Activated naive CD4-positive, alpha-beta T cell treated with anti-CD3 and anti-CD28 coated beads for 36 hours (primary cell): ENCODE measurements around the gene SRL. TPM values are rescaled to one million over a fixed set of nuclear protein-coding genes. Genes with fewer than 3 reads are reported as not detected.
"Not testable (repeated sequence)": the region's sequence is repeated elsewhere in the genome, so short reads cannot be mapped to it uniquely, and the experiment has no call there.

ENCODE experiments used
- CTCF ChIA-PET: fragments of 350-600 bp; sonication (Branson Sonifier 250); formaldehyde crosslinking; loops from one replicate; lab custom pipeline; 2021; ENCODE audit warnings: antibody characterized with exemption; lab: Charles Lee
- DNase-seq: peaks from one replicate; pipeline ENCODE4 v3.0.0-alpha.2; 2020
- H3K27ac Mint-ChIP-seq: one replicate; pipeline ENCODE4 v1.8.0; 2021; ENCODE audit warnings: mild to moderate bottlenecking, mixed read lengths
- H3K27me3 Mint-ChIP-seq: one replicate; pipeline ENCODE4 v1.8.0; 2021; ENCODE audit warnings: low read depth, mixed read lengths
- H3K36me3 Mint-ChIP-seq: one replicate; pipeline ENCODE4 v1.8.0; 2021; ENCODE audit warnings: low read depth, mixed read lengths
- H3K4me1 Mint-ChIP-seq: one replicate; pipeline ENCODE4 v1.8.0; 2021; ENCODE audit warnings: low read depth, mixed read lengths
- H3K4me3 Mint-ChIP-seq: one replicate; pipeline ENCODE4 v1.8.0; 2021; ENCODE audit warnings: mild to moderate bottlenecking, moderate library complexity, mixed read lengths
- H3K9me3 Mint-ChIP-seq: one replicate; pipeline ENCODE4 v1.8.0; 2021; ENCODE audit warnings: mixed read lengths
- intact Hi-C: fragments of 100-400 bp; cut with micrococcal nuclease; formaldehyde crosslinking; loops from one replicate; pipeline ENCODE4 v1.15.1; 2023
- total RNA-seq, 2 experiments: library from RNA; stranded (reverse); gene quantifications; one replicate each; pipeline ENCODE4 v1.2.3, GENCODE V29; 2021

Gene SRL
- total RNA-seq, 2 experiments from 2014 or later, result not detected

- intact Hi-C loops, result loop anchor here (10.0 kb wide), 1 partner anchor 697 kb away; the partner anchor contains the start of gene SEC14L5
- no peaks in the 10 kb centered on the region for H3K9me3 Mint-ChIP-seq
- CTCF ChIA-PET, result interaction anchor here (0.5 to 1.2 kb wide), 5 partner anchors 11 to 74 kb away, joined by 3 to 5 read pairs (median 3); no protein-coding TSS in a partner anchor
- H3K36me3 Mint-ChIP-seq, result peaks cover 18% of the 10 kb centered on the region
- H3K4me1 Mint-ChIP-seq, result peaks cover 5% of the 10 kb centered on the region
- H3K27ac Mint-ChIP-seq, result no peak overlapping the region
- H3K27me3 Mint-ChIP-seq, result no peaks in the 10 kb centered on the region
- H3K4me3 Mint-ChIP-seq, result no peak overlapping the region
- DNase-seq, result no peak
Measured at GRCh38 chr16:4257646-4258556, 16.0 kb upstream of the SRL start.

- peaks cover 3% of the 10 kb centered on the region for H3K36me3 Mint-ChIP-seq
- no peaks in the 10 kb centered on the region for H3K9me3 Mint-ChIP-seq
- CTCF ChIA-PET, result interaction anchor here (0.6 to 3.0 kb wide), 43 partner anchors 9 to 378 kb away, joined by 3 to 24 read pairs (median 4); partner anchors contain the start of genes ADCY9, SRL and TFAP4
- peak overlapping the region; percentile 98 for H3K27ac Mint-ChIP-seq
- DNase-seq, result peak; percentile 100
- H3K4me1 Mint-ChIP-seq, result peaks cover 8% of the 10 kb centered on the region
- peak overlapping the region; percentile 99 for H3K4me3 Mint-ChIP-seq
- intact Hi-C loops, result loop anchor here (1.0 to 10.0 kb wide), 14 partner anchors 18 to 701 kb away; partner anchors contain the start of genes ADCY9, SEC14L5, SLX4 and TRAP1
- H3K27me3 Mint-ChIP-seq, result no peaks in the 10 kb centered on the region
Measured at GRCh38 chr16:4253394-4254150, 11.7 kb upstream of the SRL start.

DNA sequence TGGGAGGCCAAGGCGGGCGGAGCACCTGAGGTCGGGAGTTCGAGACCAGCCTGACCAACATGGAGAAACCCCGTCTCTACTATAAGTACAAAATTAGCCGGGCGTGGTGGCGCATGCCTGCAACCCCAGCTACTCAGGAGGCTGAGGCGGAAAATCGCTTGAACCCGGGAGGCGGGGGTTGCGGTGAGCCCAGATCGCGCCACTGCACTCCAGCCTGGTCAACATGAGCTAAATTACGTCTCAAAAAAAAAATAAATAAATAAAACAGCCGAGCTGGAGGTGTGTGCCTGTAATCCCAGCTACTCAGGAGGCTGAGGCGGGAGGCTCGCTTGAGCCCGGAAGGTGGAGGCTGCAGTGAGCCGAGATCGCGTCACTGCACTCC is 11.1 kb upstream of the SRL start:
- H3K27me3 Mint-ChIP-seq, H3K36me3 Mint-ChIP-seq, DNase-seq, H3K4me1 Mint-ChIP-seq, H3K9me3 Mint-ChIP-seq: not testable (repeated sequence)
- peak overlapping the region; percentile 99 for H3K4me3 Mint-ChIP-seq
- intact Hi-C loops, result loop anchor here (1.0 to 10.0 kb wide), 5 partner anchors 376 to 702 kb away; partner anchors contain the start of genes SEC14L5, SLX4 and TRAP1
- CTCF ChIA-PET, result interaction anchor here (0.5 to 3.0 kb wide), 19 partner anchors 8 to 319 kb away, joined by 3 to 24 read pairs (median 5); partner anchors contain the start of genes ADCY9 and TFAP4
- peak overlapping the region; percentile 98 for H3K27ac Mint-ChIP-seq

DNA sequence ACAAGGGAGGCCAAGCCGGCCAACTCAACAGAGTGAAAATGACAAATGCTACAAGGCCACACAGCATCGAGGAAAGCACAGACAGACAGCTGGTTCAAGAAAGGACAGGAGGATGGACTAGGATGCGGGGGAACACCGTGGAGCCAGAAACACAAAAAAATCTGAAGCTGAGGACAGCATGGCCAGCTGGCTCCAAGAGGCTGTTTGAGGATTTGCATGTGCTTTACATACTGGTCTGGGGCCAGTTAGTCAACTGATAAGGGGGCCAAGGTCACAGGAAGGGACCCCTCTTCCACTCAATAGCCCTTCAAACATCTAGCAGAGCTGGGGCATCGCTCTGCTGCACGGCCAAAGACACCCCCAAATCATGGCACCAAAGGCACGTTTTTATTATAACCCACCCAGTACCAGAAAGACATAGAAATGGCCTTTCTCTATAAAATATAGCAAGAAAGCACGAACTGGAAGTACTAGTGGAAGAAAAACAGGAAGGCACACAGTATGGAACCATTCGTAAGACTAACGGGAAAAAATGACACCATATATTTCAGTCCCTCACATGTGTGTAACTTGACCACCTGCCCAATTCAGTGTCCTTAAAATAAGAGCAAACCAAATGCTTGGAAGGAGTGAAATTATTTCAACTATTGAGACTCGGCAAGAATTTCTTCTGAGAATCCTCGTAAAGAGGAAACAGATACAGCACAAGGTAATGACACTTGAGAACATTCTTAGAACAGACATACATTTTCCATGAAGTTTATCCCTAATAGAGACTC is 7.8 kb upstream of the SRL start:
- intact Hi-C loops, result loop anchor here (5.0 to 10.0 kb wide), 4 partner anchors 372 to 705 kb away; partner anchors contain the start of genes SEC14L5, SLX4 and TRAP1
- Mint-ChIP-seq H3K4me3 (no peak overlapping the region), H3K36me3 (peaks cover 3% of the 10 kb centered on the region), H3K4me1 (peaks cover 8% of the 10 kb centered on the region), H3K9me3 (no peaks in the 10 kb centered on the region), H3K27ac (no peak overlapping the region), H3K27me3 (no peaks in the 10 kb centered on the region)
- CTCF ChIA-PET, result interaction anchor here (0.7 kb wide), 1 partner anchor 728 kb away, joined by 3 read pairs; no protein-coding TSS in a partner anchor
- DNase-seq, result no peak

- H3K36me3 Mint-ChIP-seq, result no peaks in the 10 kb centered on the region
- CTCF ChIA-PET, result interaction anchor here (0.6 kb wide), 1 partner anchor 47 kb away, joined by 3 read pairs; no protein-coding TSS in a partner anchor
- intact Hi-C loops, result no loop called here
- no peak overlapping the region for H3K27ac Mint-ChIP-seq
- peaks cover 3% of the 10 kb centered on the region for H3K4me1 Mint-ChIP-seq
- no peak overlapping the region for H3K4me3 Mint-ChIP-seq
- H3K9me3 Mint-ChIP-seq, result no peaks in the 10 kb centered on the region
- H3K27me3 Mint-ChIP-seq, result no peaks in the 10 kb centered on the region
- no peak for DNase-seq
Measured at GRCh38 chr16:4247460-4247784, 5.5 kb upstream of the SRL start.

- H3K9me3 Mint-ChIP-seq, result no peaks in the 10 kb centered on the region
- H3K27ac Mint-ChIP-seq, result no peak overlapping the region
- CTCF ChIA-PET, result interaction anchor here (0.6 kb wide), 1 partner anchor 47 kb away, joined by 3 read pairs; no protein-coding TSS in a partner anchor
- H3K36me3 Mint-ChIP-seq, result no peaks in the 10 kb centered on the region
- H3K4me1 Mint-ChIP-seq, result peaks cover 3% of the 10 kb centered on the region
- H3K4me3 Mint-ChIP-seq, result no peak overlapping the region
- intact Hi-C loops, result no loop called here
- DNase-seq, result no peak
- H3K27me3 Mint-ChIP-seq, result no peaks in the 10 kb centered on the region
Measured at GRCh38 chr16:4246777-4247459, 5.0 kb upstream of the SRL start.

- no peak overlapping the region for H3K27ac Mint-ChIP-seq
- H3K36me3 Mint-ChIP-seq, result no peaks in the 10 kb centered on the region
Measured at GRCh38 chr16:4245077-4245791, 3.4 kb upstream of the SRL start.

DNA sequence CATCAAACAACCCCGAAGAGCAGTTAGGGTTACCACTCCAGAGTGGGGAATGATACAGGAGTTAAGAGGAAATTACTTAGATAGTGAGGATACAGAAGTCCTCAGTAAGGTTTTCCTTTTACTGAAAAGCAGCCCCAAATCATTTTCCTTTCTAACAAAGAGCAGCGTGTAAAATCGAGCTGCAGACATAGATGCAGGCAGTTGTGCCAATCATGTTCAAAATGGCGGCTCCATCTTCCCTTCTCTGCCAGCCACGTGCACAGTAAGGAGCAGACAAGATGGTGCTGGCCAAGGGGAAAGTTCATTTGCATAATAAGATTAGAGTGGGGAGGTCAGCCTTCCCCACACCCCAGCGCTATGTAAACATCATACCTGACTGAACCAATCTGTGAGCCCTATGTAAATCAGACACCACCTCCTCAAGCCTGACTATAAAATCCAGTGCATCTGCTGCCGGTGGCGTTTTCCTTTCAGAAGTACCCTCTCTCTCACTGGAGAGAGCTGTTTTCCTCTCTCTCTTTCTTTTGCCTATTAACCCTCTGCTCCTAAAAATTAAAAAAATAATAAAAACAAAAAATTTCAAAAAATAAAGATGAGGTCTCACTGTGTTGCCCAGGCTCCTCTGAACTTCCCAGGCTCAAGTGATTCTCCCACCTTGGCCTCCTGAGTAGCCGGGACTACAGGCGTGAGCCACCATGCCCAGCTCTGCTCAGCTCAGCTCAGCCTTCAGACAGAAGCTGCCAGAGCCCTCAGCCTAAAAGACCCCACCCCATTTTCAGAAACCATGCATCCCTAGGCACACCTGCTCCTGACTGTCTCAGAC is 2.6 kb upstream of the SRL start:
- no peaks in the 10 kb centered on the region for H3K4me1 Mint-ChIP-seq
- intact Hi-C loops, result no loop called here
- H3K27me3 Mint-ChIP-seq, result no peaks in the 10 kb centered on the region
- no peak overlapping the region for H3K27ac Mint-ChIP-seq
- H3K9me3 Mint-ChIP-seq, result no peaks in the 10 kb centered on the region
- H3K36me3 Mint-ChIP-seq, result no peaks in the 10 kb centered on the region
- CTCF ChIA-PET, result interaction anchor here (1.7 kb wide), 1 partner anchor 9 kb away, joined by 6 read pairs; no protein-coding TSS in a partner anchor
- no peak overlapping the region for H3K4me3 Mint-ChIP-seq
- no peak for DNase-seq

More at GRCh38 chr16:4245077-4245791, 3.4 kb upstream of the SRL start:
- Mint-ChIP-seq H3K9me3 (no peaks in the 10 kb centered on the region), H3K4me3 (no peak overlapping the region), H3K4me1 (peaks cover 3% of the 10 kb centered on the region), H3K27me3 (no peaks in the 10 kb centered on the region)
- no peak for DNase-seq
- CTCF ChIA-PET, result interaction anchor here (0.9 to 1.7 kb wide), 2 partner anchors 8 to 10 kb away, joined by 3 to 6 read pairs; no protein-coding TSS in a partner anchor
- intact Hi-C loops, result no loop called here

DNA sequence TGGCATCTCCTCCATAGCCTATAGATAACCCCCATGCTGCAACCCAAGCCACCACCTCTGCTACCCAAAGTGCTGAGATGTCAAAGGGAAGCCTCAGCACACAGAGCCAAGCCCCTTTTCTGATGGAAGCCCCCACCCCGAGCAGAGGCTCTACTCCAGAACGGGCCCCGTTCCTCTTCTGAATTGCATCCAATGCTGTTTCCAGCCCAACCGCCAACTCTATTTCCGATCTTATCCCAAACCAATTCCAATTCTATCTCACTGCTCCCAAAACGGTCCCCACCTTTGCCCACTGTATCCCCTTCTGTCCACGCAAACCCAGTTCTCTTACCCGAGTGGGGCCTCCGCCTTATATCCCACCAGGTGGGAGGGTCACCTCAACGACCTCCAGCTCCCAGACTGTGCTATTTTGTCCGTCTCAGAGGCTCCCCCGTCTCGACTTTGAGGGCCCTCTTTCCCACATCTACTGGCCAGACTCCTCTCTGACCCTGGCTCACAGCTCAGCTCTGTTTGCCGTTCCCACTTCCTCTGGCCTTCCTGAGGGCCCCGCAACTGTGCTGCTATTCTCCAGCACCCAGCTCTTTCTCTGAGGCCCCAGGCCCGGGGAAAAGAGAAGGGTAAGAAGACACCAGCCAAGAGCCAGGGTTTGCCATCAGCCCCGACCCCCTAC is 487 bp downstream of the SRL start:
- H3K4me3 Mint-ChIP-seq, result no peak overlapping the region
- no peaks in the 10 kb centered on the region for H3K4me1 Mint-ChIP-seq
- no peak overlapping the region for H3K27ac Mint-ChIP-seq
- intact Hi-C loops, result no loop called here
- no peaks in the 10 kb centered on the region for H3K27me3 Mint-ChIP-seq
- CTCF ChIA-PET, result interaction anchor here (1.0 kb wide), 1 partner anchor 13 kb away, joined by 3 read pairs; no protein-coding TSS in a partner anchor
- no peaks in the 10 kb centered on the region for H3K36me3 Mint-ChIP-seq
- no peaks in the 10 kb centered on the region for H3K9me3 Mint-ChIP-seq
- DNase-seq, result no peak

DNA sequence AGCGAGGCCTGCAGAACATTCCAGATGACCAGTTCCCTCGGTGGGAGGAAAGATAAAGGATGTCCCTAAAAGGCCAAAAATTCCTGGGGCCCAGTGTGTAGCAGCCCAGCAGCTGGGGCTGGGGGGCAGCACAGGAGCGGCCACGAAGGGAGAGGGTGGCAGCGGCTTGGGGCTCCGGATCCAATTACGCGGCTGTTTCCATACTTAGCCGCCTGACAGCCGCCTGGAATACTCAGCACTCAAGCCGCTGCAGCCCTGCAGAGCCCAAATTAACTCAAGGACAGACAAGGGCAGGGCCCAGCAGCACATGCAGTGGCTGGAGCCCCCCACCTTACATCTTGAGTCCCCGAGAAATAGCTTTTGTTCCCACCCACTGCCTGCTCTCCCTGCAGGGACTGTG is 1.3 kb downstream of the SRL start:
- no peaks in the 10 kb centered on the region for H3K4me1 Mint-ChIP-seq
- H3K27me3 Mint-ChIP-seq, result no peaks in the 10 kb centered on the region
- CTCF ChIA-PET, result no interaction called here
- DNase-seq, result no peak
- H3K27ac Mint-ChIP-seq, result no peak overlapping the region
- no peaks in the 10 kb centered on the region for H3K36me3 Mint-ChIP-seq
- H3K9me3 Mint-ChIP-seq, result no peaks in the 10 kb centered on the region
- no peak overlapping the region for H3K4me3 Mint-ChIP-seq
- intact Hi-C loops, result no loop called here
